Measurements from ENCODE around the gene PEX19.

The PEX19 gene

DNA sequence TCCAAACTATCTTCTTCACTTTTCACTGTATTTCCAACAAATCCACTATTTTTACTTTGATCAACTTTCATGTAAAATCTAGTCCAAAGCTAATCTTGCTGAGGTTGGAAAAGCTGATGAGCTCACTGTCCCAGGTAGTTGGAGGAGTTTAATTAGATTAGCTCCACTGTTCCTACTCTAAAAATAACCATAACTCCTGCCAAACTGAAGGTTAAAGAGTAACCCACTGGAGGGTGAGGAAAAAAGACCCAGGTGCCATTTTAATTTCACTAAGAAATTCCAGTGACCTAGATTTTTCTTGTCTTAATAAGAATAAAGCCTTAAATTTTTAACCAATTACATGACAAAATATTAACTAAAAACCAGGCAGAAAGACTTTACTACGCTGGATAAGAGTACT lies 37.9 kb downstream of the PEX19 start:
- H3K4me2 ChIP-seq (ENCODE audit: insufficient read depth, low read length, poor library complexity, severe bottlenecking): no peak overlapping the region
- H2AFZ ChIP-seq (ENCODE audit: low read length): no peak overlapping the region
- no peak overlapping the region for H4K8ac ChIP-seq (ENCODE audit: low read depth, low read length)
- no peaks in the 10 kb centered on the region for H3K9me3 ChIP-seq (replicated peaks in 1 of 2; ENCODE audit: control insufficient read depth in 2 of 2, insufficient read depth in 1 of 2, low read depth in 1 of 2, low read length in 2 of 2)
- H2BK12ac ChIP-seq (ENCODE audit: low read length): no peak overlapping the region
- no peak overlapping the region for H2BK5ac ChIP-seq (ENCODE audit: low read length)
- no peak overlapping the region for H3K23ac ChIP-seq (ENCODE audit: low read depth, low read length, poor library complexity)
- no peak overlapping the region for H3K4me3 ChIP-seq (ENCODE audit: low read length in 2 of 2)
- no peak for DNase-seq (ENCODE audit: low spot score)
- no peak overlapping the region for H3K18ac ChIP-seq (ENCODE audit: low read length)
- H4K91ac ChIP-seq (ENCODE audit: low read depth, low read length, poor library complexity): no peak overlapping the region
- H3K79me1 ChIP-seq (ENCODE audit: low read depth, low read length): peaks cover 1% of the 10 kb centered on the region
- no peak overlapping the region for H2BK15ac ChIP-seq (ENCODE audit: low read length)
- no peak overlapping the region for H3K27ac ChIP-seq (replicated peaks; ENCODE audit: low read length)
- H3K9ac ChIP-seq (ENCODE audit: low read depth, low read length, poor library complexity): no peak overlapping the region
- H3K27me3 ChIP-seq (ENCODE audit: control insufficient read depth in 3 of 3, insufficient read depth in 3 of 3, low read depth in 1 of 3, low read length in 3 of 3): no peaks in the 10 kb centered on the region
- no peak overlapping the region for H3K4ac ChIP-seq (ENCODE audit: low read length)
- no peak overlapping the region for H3K14ac ChIP-seq (ENCODE audit: low read length)
- WGBS, 2 donors (ENCODE audit: extremely low coverage in 2 of 2, insufficient read length in 2 of 2, insufficient replicate concordance in 1 of 2): no CpG with 5 or more reads among the region's 1 CpG
- no peak overlapping the region for H2AK5ac ChIP-seq (ENCODE audit: low read depth, low read length)
- H2BK120ac ChIP-seq (ENCODE audit: low read depth, low read length): no peak overlapping the region
- peaks cover 0 to 44% of the 10 kb centered on the region in 2 donors for H3K36me3 ChIP-seq (replicated peaks in 1 of 2; ENCODE audit: control insufficient read depth in 2 of 2, insufficient read depth in 2 of 2, low read length in 2 of 2)
- no peaks in the 10 kb centered on the region for H3K4me1 ChIP-seq (ENCODE audit: control insufficient read depth in 2 of 2, insufficient read depth in 1 of 2, low read depth in 1 of 2, low read length in 2 of 2)

DNA sequence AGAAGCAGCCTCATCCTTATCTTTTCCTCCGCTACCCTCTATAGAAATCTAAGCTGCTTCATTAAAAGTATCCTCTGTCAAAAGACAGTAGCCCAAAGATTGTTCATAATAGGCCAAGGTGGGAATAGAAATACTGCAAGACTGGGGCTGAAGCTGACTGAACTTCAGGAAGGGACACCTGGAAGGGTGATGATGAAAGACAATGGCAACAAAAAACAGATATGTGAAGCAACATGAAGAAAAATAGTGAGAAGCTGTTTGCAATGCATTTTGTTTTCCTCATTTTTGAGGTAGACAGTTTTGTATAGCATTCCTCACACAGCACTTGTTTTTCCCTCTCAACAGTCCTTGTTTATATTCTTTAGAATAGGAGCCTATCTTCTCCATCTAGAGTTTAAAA lies 39.5 kb downstream of the PEX19 start:
- Histone ChIP-seq H3K4me3 (ENCODE audit: low read length in 2 of 2) (no peak overlapping the region), H3K27me3 (ENCODE audit: control insufficient read depth in 3 of 3, insufficient read depth in 3 of 3, low read depth in 1 of 3, low read length in 3 of 3) (no peaks in the 10 kb centered on the region), H4K91ac (ENCODE audit: low read depth, low read length, poor library complexity) (no peak overlapping the region), H4K8ac (ENCODE audit: low read depth, low read length) (no peak overlapping the region), H3K4me2 (ENCODE audit: insufficient read depth, low read length, poor library complexity, severe bottlenecking) (no peak overlapping the region), H3K4me1 (ENCODE audit: control insufficient read depth in 2 of 2, insufficient read depth in 1 of 2, low read depth in 1 of 2, low read length in 2 of 2) (no peaks in the 10 kb centered on the region), H3K27ac (replicated peaks; ENCODE audit: low read length) (no peak overlapping the region), H3K9ac (ENCODE audit: low read depth, low read length, poor library complexity) (no peak overlapping the region), H2BK5ac (ENCODE audit: low read length) (no peak overlapping the region), H3K9me3 (replicated peaks in 1 of 2; ENCODE audit: control insufficient read depth in 2 of 2, insufficient read depth in 1 of 2, low read depth in 1 of 2, low read length in 2 of 2) (no peaks in the 10 kb centered on the region), H3K18ac (ENCODE audit: low read length) (no peak overlapping the region), H3K14ac (ENCODE audit: low read length) (no peak overlapping the region), H2BK120ac (ENCODE audit: low read depth, low read length) (no peak overlapping the region), H3K79me1 (ENCODE audit: low read depth, low read length) (peaks cover 1% of the 10 kb centered on the region), H2AFZ (ENCODE audit: low read length) (no peak overlapping the region), H2BK12ac (ENCODE audit: low read length) (no peak overlapping the region), H3K36me3 (replicated peaks in 1 of 2; ENCODE audit: control insufficient read depth in 2 of 2, insufficient read depth in 2 of 2, low read length in 2 of 2) (peaks cover 0 to 46% of the 10 kb centered on the region in 2 donors), H2AK5ac (ENCODE audit: low read depth, low read length) (no peak overlapping the region), H3K4ac (ENCODE audit: low read length) (no peak overlapping the region), H2BK15ac (ENCODE audit: low read length) (no peak overlapping the region), H3K23ac (ENCODE audit: low read depth, low read length, poor library complexity) (no peak overlapping the region)
- no CpG with 5 or more reads among the region's 1 CpG for whole genome bisulfite sequencing, 2 donors (ENCODE audit: extremely low coverage in 2 of 2, insufficient read length in 2 of 2, insufficient replicate concordance in 1 of 2)
- no peak for DNase-seq (ENCODE audit: low spot score)

DNA sequence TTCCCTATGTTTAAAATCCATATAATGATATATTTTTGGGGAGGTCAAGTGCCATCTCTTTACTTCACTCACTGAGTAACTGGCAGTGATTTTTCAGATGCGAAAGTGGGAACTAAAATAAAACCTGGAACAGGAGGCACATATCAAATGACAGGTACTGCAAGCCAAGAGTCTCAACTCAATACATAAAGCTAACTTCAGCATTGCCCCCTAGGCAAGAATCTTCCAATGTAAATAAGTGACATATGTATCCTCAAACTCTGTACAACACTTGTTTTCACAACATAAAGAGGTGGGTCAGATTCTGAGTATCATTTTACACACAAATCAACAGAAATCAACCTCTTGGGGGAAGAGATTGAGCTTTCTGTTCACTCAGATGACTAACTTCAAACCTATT lies 40.7 kb downstream of the PEX19 start:
- Histone ChIP-seq H2BK120ac (ENCODE audit: low read depth, low read length) (no peak overlapping the region), H3K9me3 (replicated peaks in 1 of 2; ENCODE audit: control insufficient read depth in 2 of 2, insufficient read depth in 1 of 2, low read depth in 1 of 2, low read length in 2 of 2) (no peaks in the 10 kb centered on the region), H4K8ac (ENCODE audit: low read depth, low read length) (no peak overlapping the region), H3K14ac (ENCODE audit: low read length) (no peak overlapping the region), H2BK12ac (ENCODE audit: low read length) (no peak overlapping the region), H2AFZ (ENCODE audit: low read length) (no peak overlapping the region), H4K91ac (ENCODE audit: low read depth, low read length, poor library complexity) (no peak overlapping the region), H3K79me1 (ENCODE audit: low read depth, low read length) (peaks cover 4% of the 10 kb centered on the region), H3K18ac (ENCODE audit: low read length) (no peak overlapping the region), H3K27ac (replicated peaks; ENCODE audit: low read length) (no peak overlapping the region), H3K4me1 (ENCODE audit: control insufficient read depth in 2 of 2, insufficient read depth in 1 of 2, low read depth in 1 of 2, low read length in 2 of 2) (no peaks in the 10 kb centered on the region), H3K27me3 (ENCODE audit: control insufficient read depth in 3 of 3, insufficient read depth in 3 of 3, low read depth in 1 of 3, low read length in 3 of 3) (no peaks in the 10 kb centered on the region), H2AK5ac (ENCODE audit: low read depth, low read length) (no peak overlapping the region), H2BK15ac (ENCODE audit: low read length) (no peak overlapping the region), H3K4me3 (ENCODE audit: low read length in 2 of 2) (no peak overlapping the region), H3K4ac (ENCODE audit: low read length) (no peak overlapping the region), H3K9ac (ENCODE audit: low read depth, low read length, poor library complexity) (no peak overlapping the region), H3K23ac (ENCODE audit: low read depth, low read length, poor library complexity) (no peak overlapping the region), H2BK5ac (ENCODE audit: low read length) (no peak overlapping the region), H3K36me3 (replicated peaks in 1 of 2; ENCODE audit: control insufficient read depth in 2 of 2, insufficient read depth in 2 of 2, low read length in 2 of 2) (peaks cover 10 to 52% of the 10 kb centered on the region in 2 donors), H3K4me2 (ENCODE audit: insufficient read depth, low read length, poor library complexity, severe bottlenecking) (no peak overlapping the region)
- DNase-seq (ENCODE audit: low spot score): no peak
- no CpG with 5 or more reads among the region's 1 CpG for WGBS, 2 donors (ENCODE audit: extremely low coverage in 2 of 2, insufficient read length in 2 of 2, insufficient replicate concordance in 1 of 2)

DNA sequence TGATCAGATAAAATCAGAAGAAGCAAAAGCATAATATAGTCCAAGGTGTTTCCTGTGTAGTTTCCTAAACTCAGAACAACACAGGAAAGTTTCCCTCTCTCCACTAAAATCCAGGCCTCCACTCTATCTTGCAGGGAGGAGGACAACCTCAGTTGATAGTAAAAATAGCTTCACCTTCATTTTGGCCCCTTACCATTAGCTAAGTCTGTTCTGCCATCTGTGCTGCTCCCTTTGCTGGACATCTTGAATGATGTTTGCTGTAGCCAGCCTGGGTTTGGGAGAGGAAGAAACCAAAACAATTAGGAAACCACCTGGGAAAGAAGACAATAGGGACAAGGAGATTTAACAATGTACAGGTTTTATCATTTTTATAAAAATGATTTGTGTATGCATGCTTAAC lies 41.2 kb downstream of the PEX19 start:
- H4K8ac ChIP-seq (ENCODE audit: low read depth, low read length): no peak overlapping the region
- no peak overlapping the region for H3K18ac ChIP-seq (ENCODE audit: low read length)
- no peak overlapping the region for H3K4me2 ChIP-seq (ENCODE audit: insufficient read depth, low read length, poor library complexity, severe bottlenecking)
- no peak overlapping the region for H3K23ac ChIP-seq (ENCODE audit: low read depth, low read length, poor library complexity)
- no peaks in the 10 kb centered on the region for H3K27me3 ChIP-seq (ENCODE audit: control insufficient read depth in 3 of 3, insufficient read depth in 3 of 3, low read depth in 1 of 3, low read length in 3 of 3)
- H2BK15ac ChIP-seq (ENCODE audit: low read length): no peak overlapping the region
- H2BK12ac ChIP-seq (ENCODE audit: low read length): no peak overlapping the region
- H3K9ac ChIP-seq (ENCODE audit: low read depth, low read length, poor library complexity): no peak overlapping the region
- H3K4me1 ChIP-seq (ENCODE audit: control insufficient read depth in 2 of 2, insufficient read depth in 1 of 2, low read depth in 1 of 2, low read length in 2 of 2): no peaks in the 10 kb centered on the region
- H3K4ac ChIP-seq (ENCODE audit: low read length): no peak overlapping the region
- H2AFZ ChIP-seq (ENCODE audit: low read length): no peak overlapping the region
- no peak overlapping the region for H3K4me3 ChIP-seq (ENCODE audit: low read length in 2 of 2)
- no peak for DNase-seq (ENCODE audit: low spot score)
- no peak overlapping the region for H2AK5ac ChIP-seq (ENCODE audit: low read depth, low read length)
- H3K79me1 ChIP-seq (ENCODE audit: low read depth, low read length): peaks cover 4% of the 10 kb centered on the region
- peaks cover 11 to 56% of the 10 kb centered on the region in 2 donors for H3K36me3 ChIP-seq (replicated peaks in 1 of 2; ENCODE audit: control insufficient read depth in 2 of 2, insufficient read depth in 2 of 2, low read length in 2 of 2)
- H3K27ac ChIP-seq (replicated peaks; ENCODE audit: low read length): no peak overlapping the region
- no peak overlapping the region for H2BK120ac ChIP-seq (ENCODE audit: low read depth, low read length)
- no peak overlapping the region for H4K91ac ChIP-seq (ENCODE audit: low read depth, low read length, poor library complexity)
- no peaks in the 10 kb centered on the region for H3K9me3 ChIP-seq (replicated peaks in 1 of 2; ENCODE audit: control insufficient read depth in 2 of 2, insufficient read depth in 1 of 2, low read depth in 1 of 2, low read length in 2 of 2)
- H2BK5ac ChIP-seq (ENCODE audit: low read length): no peak overlapping the region
- no peak overlapping the region for H3K14ac ChIP-seq (ENCODE audit: low read length)

Data from neuronal stem cell (in vitro differentiated cells).